ENCODE measurements around the gene PLEK. TPM values are rescaled to one million over a fixed set of nuclear protein-coding genes. Genes with fewer than 3 reads are reported as not detected.

PLEK gene, protein sequence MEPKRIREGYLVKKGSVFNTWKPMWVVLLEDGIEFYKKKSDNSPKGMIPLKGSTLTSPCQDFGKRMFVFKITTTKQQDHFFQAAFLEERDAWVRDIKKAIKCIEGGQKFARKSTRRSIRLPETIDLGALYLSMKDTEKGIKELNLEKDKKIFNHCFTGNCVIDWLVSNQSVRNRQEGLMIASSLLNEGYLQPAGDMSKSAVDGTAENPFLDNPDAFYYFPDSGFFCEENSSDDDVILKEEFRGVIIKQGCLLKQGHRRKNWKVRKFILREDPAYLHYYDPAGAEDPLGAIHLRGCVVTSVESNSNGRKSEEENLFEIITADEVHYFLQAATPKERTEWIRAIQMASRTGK
- not detected for polyA plus RNA-seq (2013, experiment 1 of 2)
- not detected for polyA plus RNA-seq (2013, experiment 2 of 2)

- 78 to 94% methylated on average over 6 to 7 of the region's 7 CpGs for WGBS, 2 experiments (ENCODE audit: insufficient coverage in 2 of 2)
- Histone ChIP-seq H3K4me3 (ENCODE audit: extremely low read depth, insufficient read depth, low read length, poor library complexity, severe bottlenecking) (no peak within 1 kb of the TSS), H3K4me1 (ENCODE audit: control insufficient read depth, insufficient read depth, low read length, poor library complexity, severe bottlenecking) (no peaks in the 10 kb centered on the region), H3K9me3 (ENCODE audit: control insufficient read depth, low read length) (no peaks in the 10 kb centered on the region), H3K27ac (ENCODE audit: low read depth, low read length, severe bottlenecking) (no peak within 1 kb of the TSS), H3K36me3 (ENCODE audit: control insufficient read depth, insufficient read depth, low read length) (no peaks in the 10 kb centered on the region)
These were observed at the start of gene PLEK for GRCh38 chr2:68365087-68365486. Gene PLEK, plus strand, starts transcription at chr2:68365282. Its CDS starts 70 bp downstream, at chr2:68365352.

GRCh38 chr2:68316111-68316510 lies 49.0 kb upstream of the PLEK start:
- H3K4me3 ChIP-seq (ENCODE audit: extremely low read depth, insufficient read depth, low read length, poor library complexity, severe bottlenecking) = no peak overlapping the region
- H3K36me3 ChIP-seq (ENCODE audit: control insufficient read depth, insufficient read depth, low read length) = peaks cover 8% of the 10 kb centered on the region
- peaks cover 5% of the 10 kb centered on the region for H3K4me1 ChIP-seq (ENCODE audit: control insufficient read depth, insufficient read depth, low read length, poor library complexity, severe bottlenecking)
- no peak overlapping the region for H3K27ac ChIP-seq (ENCODE audit: low read depth, low read length, severe bottlenecking)
- no CpG with 5 or more reads among the region's 2 CpGs for WGBS, 2 experiments (ENCODE audit: insufficient coverage in 2 of 2)
- no peaks in the 10 kb centered on the region for H3K9me3 ChIP-seq (ENCODE audit: control insufficient read depth, low read length)

GRCh38 chr2:68317971-68318913 lies 46.8 kb upstream of the PLEK start:
- Histone ChIP-seq H3K9me3 (ENCODE audit: control insufficient read depth, low read length) (no peaks in the 10 kb centered on the region), H3K4me1 (ENCODE audit: control insufficient read depth, insufficient read depth, low read length, poor library complexity, severe bottlenecking) (peaks cover 5% of the 10 kb centered on the region), H3K27ac (ENCODE audit: low read depth, low read length, severe bottlenecking) (no peak overlapping the region), H3K4me3 (ENCODE audit: extremely low read depth, insufficient read depth, low read length, poor library complexity, severe bottlenecking) (peak overlapping the region; percentile 53), H3K36me3 (ENCODE audit: control insufficient read depth, insufficient read depth, low read length) (peaks cover 8% of the 10 kb centered on the region)
- WGBS, 2 experiments (ENCODE audit: insufficient coverage in 2 of 2) = 31 to 33% methylated on average over 15 of the region's 27 CpGs

GRCh38 chr2:68318914-68319397 lies 46.1 kb upstream of the PLEK start:
- Histone ChIP-seq H3K36me3 (ENCODE audit: control insufficient read depth, insufficient read depth, low read length) (peaks cover 8% of the 10 kb centered on the region), H3K27ac (ENCODE audit: low read depth, low read length, severe bottlenecking) (no peak overlapping the region), H3K9me3 (ENCODE audit: control insufficient read depth, low read length) (no peaks in the 10 kb centered on the region), H3K4me3 (ENCODE audit: extremely low read depth, insufficient read depth, low read length, poor library complexity, severe bottlenecking) (peak overlapping the region; percentile 53), H3K4me1 (ENCODE audit: control insufficient read depth, insufficient read depth, low read length, poor library complexity, severe bottlenecking) (peaks cover 5% of the 10 kb centered on the region)
- WGBS, 2 experiments (ENCODE audit: insufficient coverage in 2 of 2) = 0 to 4% methylated on average over 12 to 20 of the region's 27 CpGs

DNA sequence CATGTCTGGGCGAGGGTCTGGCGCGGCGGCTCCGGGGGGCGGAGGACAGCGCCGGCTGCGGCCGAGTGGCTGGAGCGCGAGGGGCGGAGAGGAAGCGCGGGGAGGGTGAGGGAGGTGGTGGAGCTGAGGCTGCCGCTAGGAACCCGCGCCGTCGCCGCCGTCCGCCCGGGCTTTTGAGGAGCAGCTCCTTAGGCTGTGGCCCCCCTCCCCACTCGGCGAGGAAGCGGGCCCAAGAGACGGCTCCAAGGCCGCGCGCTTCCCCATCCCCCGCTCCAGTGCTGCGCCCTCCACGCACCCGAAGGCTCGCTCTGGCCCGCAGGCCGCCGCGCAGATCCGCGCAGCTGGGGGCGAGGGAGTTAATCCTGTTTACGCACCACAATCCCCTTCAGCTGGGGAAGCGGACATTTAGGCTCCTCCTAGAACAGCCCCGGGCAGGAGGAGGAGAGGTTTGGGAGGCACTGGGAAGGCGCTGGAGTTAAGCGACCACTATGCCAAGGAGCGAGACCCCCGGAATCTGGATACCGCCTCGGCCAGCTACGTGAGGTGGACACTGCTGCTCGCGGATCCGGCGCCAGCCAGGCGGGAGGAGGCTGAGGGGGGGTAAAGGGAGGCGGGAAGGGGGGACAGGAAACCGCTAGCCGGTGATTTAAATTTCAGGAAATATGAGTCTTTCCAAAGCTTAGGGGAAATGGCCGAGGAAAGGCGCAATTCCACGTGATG lies 45.5 kb upstream of the PLEK start, which contains the start of gene CNRIP1:
Gene CNRIP1 (minus strand): TSS at position 552 of the 720 bp plus-strand sequence. CDS start 549 bp downstream, at position 3.
- H3K27ac ChIP-seq (ENCODE audit: low read depth, low read length, severe bottlenecking) = peak within 1 kb of the TSS; percentile 6
- 0 to 1% methylated on average over 24 to 34 of the region's 64 CpGs for WGBS, 2 experiments (ENCODE audit: insufficient coverage in 2 of 2)

DNA sequence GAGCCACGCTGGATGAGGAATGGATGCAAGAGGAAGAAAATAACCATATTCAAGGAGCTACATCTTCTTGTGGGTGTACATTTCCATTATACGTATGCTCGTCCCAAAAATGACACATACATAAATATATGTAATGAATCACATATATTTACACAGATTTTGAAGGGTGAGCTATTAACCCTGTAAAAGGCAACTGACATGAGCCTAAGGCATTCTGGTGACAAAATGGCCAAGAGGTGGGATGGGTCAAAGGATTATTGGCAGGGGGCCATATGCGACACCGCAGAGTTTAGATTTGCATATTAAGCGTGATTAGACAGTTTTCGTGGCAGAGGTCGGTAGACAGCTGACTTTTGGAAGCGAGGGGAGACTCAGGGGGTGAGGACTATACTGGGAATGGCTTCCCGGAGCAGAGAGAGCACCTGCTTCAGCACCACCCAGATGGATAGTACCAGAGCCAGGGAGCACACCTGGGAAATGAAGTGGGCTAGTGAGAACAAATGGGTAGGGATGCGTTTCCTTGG lies 44.9 kb upstream of the PLEK start:
- Histone ChIP-seq H3K4me1 (ENCODE audit: control insufficient read depth, insufficient read depth, low read length, poor library complexity, severe bottlenecking) (peaks cover 5% of the 10 kb centered on the region), H3K4me3 (ENCODE audit: extremely low read depth, insufficient read depth, low read length, poor library complexity, severe bottlenecking) (peak overlapping the region; percentile 53), H3K9me3 (ENCODE audit: control insufficient read depth, low read length) (no peaks in the 10 kb centered on the region), H3K27ac (ENCODE audit: low read depth, low read length, severe bottlenecking) (no peak overlapping the region), H3K36me3 (ENCODE audit: control insufficient read depth, insufficient read depth, low read length) (peaks cover 8% of the 10 kb centered on the region)
- 10 to 14% methylated on average over 7 to 8 of the region's 11 CpGs for WGBS, 2 experiments (ENCODE audit: insufficient coverage in 2 of 2)

More for the DNA sequence above, 45.5 kb upstream of the PLEK start, which contains the start of gene CNRIP1:
- H3K4me3 ChIP-seq (ENCODE audit: extremely low read depth, insufficient read depth, low read length, poor library complexity, severe bottlenecking) = peak within 1 kb of the TSS; percentile 53
- H3K36me3 ChIP-seq (ENCODE audit: control insufficient read depth, insufficient read depth, low read length) = peaks cover 8% of the 10 kb centered on the region
- no peaks in the 10 kb centered on the region for H3K9me3 ChIP-seq (ENCODE audit: control insufficient read depth, low read length)
- peaks cover 5% of the 10 kb centered on the region for H3K4me1 ChIP-seq (ENCODE audit: control insufficient read depth, insufficient read depth, low read length, poor library complexity, severe bottlenecking)

DNA sequence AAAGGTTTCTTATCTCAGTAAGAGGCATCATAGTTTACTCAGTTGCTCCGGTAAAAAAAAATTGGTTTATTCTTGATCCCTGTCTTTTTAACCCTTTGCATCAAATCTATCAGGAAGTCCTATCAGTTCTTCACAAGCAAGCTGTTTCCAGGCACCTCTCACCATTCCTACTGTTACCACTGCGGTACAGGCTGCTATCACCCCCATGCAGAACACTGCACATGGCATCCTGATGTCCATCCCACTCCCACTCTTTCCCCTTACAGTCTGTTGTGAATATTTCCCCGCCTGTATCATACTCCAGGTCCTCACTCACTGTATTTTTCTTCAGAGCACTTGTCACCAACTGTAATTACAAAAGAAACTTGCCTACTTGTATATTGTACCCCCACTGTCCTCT lies 40.0 kb upstream of the PLEK start:
- H3K4me3 ChIP-seq (ENCODE audit: extremely low read depth, insufficient read depth, low read length, poor library complexity, severe bottlenecking) = no peak overlapping the region
- no peaks in the 10 kb centered on the region for H3K9me3 ChIP-seq (ENCODE audit: control insufficient read depth, low read length)
- H3K36me3 ChIP-seq (ENCODE audit: control insufficient read depth, insufficient read depth, low read length) = no peaks in the 10 kb centered on the region
- 80 to 92% methylated on average over 2 to 3 of the region's 3 CpGs for WGBS, 2 experiments (ENCODE audit: insufficient coverage in 2 of 2)
- no peak overlapping the region for H3K27ac ChIP-seq (ENCODE audit: low read depth, low read length, severe bottlenecking)
- H3K4me1 ChIP-seq (ENCODE audit: control insufficient read depth, insufficient read depth, low read length, poor library complexity, severe bottlenecking) = no peaks in the 10 kb centered on the region

DNA sequence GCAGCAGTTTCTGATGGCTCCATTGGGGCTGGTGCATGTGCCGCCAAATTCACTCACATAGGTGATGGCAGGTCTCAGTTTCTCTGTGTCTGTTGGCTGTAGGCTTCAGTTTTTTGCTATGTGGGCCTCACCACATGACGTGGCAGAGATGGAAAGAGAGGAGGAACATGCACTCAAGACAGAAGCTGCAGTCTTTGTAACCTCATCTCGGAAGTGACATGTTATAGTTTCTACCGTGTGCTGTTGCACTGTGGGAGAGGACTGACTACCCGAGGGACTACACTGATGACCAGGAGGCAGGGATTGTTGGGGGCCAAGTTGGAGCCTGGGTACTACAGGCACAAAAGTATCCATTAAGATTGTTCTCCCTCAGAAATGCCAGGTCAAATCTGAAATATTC lies 36.2 kb upstream of the PLEK start:
- Histone ChIP-seq H3K27ac (ENCODE audit: low read depth, low read length, severe bottlenecking) (no peak overlapping the region), H3K36me3 (ENCODE audit: control insufficient read depth, insufficient read depth, low read length) (no peaks in the 10 kb centered on the region), H3K4me1 (ENCODE audit: control insufficient read depth, insufficient read depth, low read length, poor library complexity, severe bottlenecking) (no peaks in the 10 kb centered on the region), H3K4me3 (ENCODE audit: extremely low read depth, insufficient read depth, low read length, poor library complexity, severe bottlenecking) (no peak overlapping the region), H3K9me3 (ENCODE audit: control insufficient read depth, low read length) (no peaks in the 10 kb centered on the region)
- 65 to 71% methylated on average over 5 of the region's 5 CpGs for WGBS, 2 experiments (ENCODE audit: insufficient coverage in 2 of 2)

DNA sequence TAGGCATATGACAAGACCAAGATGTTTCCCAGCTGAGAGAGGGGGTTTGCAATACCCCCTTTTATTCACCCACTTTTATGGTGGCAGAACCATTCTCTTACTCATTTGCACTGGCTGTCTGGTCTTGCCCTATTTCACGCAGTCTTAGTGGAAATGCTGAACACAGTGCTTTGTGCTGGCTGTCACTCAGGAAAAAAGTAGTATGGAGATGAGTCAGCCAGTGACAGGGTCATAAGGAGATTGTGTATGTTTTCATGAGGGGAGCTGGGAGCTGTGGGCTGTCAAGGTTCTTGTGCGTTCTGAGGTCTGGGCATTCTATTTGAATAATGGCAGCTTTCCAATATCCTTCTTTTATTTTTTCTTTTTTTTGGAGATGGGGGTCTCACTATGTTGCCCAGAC lies 34.4 kb upstream of the PLEK start:
- Histone ChIP-seq H3K27ac (ENCODE audit: low read depth, low read length, severe bottlenecking) (no peak overlapping the region), H3K9me3 (ENCODE audit: control insufficient read depth, low read length) (no peaks in the 10 kb centered on the region), H3K36me3 (ENCODE audit: control insufficient read depth, insufficient read depth, low read length) (no peaks in the 10 kb centered on the region), H3K4me3 (ENCODE audit: extremely low read depth, insufficient read depth, low read length, poor library complexity, severe bottlenecking) (no peak overlapping the region), H3K4me1 (ENCODE audit: control insufficient read depth, insufficient read depth, low read length, poor library complexity, severe bottlenecking) (no peaks in the 10 kb centered on the region)
- 100% methylated on average over 1 of the region's 2 CpGs; no CpG with 5 or more reads in 1 of the 2 experiments for WGBS, 2 experiments (ENCODE audit: insufficient coverage in 2 of 2)

GRCh38 chr2:68333009-68333408 lies 32.1 kb upstream of the PLEK start:
- Histone ChIP-seq H3K4me1 (ENCODE audit: control insufficient read depth, insufficient read depth, low read length, poor library complexity, severe bottlenecking) (no peaks in the 10 kb centered on the region), H3K36me3 (ENCODE audit: control insufficient read depth, insufficient read depth, low read length) (no peaks in the 10 kb centered on the region), H3K4me3 (ENCODE audit: extremely low read depth, insufficient read depth, low read length, poor library complexity, severe bottlenecking) (no peak overlapping the region), H3K9me3 (ENCODE audit: control insufficient read depth, low read length) (no peaks in the 10 kb centered on the region), H3K27ac (ENCODE audit: low read depth, low read length, severe bottlenecking) (no peak overlapping the region)
- 95 to 100% methylated on average over 3 of the region's 8 CpGs for WGBS, 2 experiments (ENCODE audit: insufficient coverage in 2 of 2)

Measured in mesodermal cell (in vitro differentiated cells).